ENCODE measurements around the gene EIF3K.
A peak's percentile ranks its signal among the peaks of the same experiment; 100 is the strongest.
"Not testable (repeated sequence)": the region's sequence is repeated elsewhere in the genome, so short reads cannot be mapped to it uniquely, and the experiment has no call there.

EIF3K gene

DNA sequence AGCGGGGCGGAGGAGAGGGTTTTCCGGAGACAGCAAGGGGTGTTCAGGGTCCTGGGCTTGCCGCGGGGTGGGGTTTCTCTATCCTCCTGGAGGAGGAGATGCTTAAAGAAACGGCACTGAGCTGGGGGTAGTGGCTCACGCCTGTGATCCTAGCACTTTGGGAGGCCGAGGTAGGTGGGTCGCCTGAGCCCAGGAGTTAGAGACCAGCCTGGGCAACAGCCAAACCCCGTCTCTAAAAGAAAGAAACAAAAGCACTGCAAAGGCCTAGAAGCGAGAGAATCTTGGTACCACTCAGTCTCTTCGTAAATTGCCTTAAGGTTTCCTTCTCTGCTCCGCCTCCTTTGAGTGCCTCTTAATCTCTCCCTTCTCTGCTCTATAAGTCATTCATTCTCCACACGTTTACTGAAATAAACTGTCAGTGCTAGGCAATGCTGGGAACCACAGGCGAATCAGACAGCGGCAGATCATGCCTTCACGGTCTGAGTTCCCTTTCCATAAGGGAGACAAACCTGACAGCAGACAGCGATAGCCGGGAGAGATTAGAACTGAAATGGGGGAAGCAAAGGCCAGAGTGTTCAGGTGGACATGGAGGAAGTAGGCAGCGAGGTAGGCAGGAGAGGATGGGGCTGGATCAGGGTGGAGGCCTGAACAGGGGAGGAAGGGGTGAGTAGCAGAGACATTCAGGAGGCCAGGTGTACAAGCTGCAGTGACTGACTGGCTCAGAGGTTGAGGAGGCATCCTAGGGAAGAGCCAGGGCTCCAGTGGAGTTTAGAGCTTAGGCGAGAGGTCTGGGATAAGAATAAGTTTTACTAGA is 580 bp downstream of the EIF3K start:
- no peak for DNase-seq (ENCODE audit: low spot score)

DNA sequence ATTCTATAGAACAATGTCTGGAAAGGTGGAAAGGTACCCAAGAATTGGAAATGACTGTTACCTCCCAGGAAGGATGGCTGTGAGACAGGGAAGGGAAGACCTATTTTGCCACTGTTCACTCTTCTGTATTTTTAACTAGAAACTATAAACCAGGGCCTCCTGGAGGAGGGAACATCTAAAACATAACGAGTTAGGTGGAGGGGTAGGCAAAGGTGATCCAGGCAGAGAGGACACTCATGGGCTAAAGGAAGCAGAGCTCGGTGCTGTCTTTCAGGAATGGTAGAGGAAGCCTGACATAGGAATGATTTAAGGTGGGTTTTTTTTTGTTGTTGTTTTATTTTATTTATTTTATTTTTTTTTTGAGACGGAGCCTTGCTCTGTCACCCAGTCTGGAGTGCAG is 5.8 kb downstream of the EIF3K start:
- DNase-seq (ENCODE audit: low spot score): no peak

DNA sequence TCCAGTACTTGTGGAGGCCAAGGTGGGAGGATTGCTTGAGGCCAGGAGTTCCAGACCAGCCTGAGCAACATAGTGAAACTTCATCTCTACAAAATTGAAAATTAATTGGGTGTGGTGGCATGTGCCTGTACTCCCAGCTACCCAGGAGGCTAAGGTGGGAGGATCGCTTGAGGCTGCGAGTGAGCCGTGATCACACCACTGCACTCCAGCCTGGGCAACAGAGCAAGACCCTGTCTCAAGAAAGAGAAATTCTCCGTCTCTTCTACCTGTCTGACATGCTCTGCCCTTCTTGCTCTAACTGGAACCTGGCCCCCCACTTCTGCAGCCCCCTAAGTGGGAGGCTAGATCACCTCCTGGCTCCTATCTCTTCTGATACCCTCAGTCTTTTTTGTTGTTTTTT is 7.4 kb downstream of the EIF3K start:
- DNase-seq (ENCODE audit: low spot score): no peak

DNA sequence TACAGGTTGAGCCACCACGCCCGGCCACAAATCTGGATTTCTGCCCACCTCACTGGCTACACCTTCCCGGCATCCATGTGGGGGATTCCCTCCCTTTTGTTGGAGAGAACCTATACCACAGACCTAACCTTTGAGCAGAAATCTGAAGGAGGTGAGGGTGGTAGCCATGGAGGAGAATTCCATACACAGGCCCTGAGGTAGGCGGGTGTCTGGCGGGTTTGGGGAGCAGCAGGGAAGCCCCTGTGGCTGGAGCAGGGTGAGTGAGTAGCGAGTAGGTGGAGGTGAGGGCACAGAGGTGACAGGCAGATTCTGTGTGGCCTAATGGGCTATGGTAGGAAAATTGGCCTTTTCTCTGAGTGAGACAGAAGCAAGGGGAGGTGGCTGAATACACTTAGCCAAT is 10.6 kb downstream of the EIF3K start:
- DNase-seq (ENCODE audit: low spot score): no peak

DNA sequence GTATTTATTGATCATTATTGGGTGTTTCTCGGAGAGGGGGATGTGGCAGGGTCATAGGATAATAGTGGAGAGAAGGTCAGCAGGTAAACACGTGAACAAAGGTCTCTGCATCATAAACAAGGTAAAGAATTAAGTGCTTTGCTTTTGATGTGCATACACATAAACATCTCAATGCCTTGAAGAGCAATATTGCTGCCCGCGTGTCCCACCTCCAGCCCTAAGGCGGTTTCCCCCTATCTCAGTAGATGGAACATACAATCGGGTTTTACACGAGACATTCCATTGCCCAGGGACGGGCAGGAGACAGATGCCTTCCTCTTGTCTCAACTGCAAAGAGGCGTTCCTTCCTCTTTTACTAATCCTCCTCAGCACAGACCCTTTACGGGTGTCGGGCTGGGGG is 12.3 kb downstream of the EIF3K start:
- DNase-seq (ENCODE audit: low spot score): not testable (repeated sequence)

DNA sequence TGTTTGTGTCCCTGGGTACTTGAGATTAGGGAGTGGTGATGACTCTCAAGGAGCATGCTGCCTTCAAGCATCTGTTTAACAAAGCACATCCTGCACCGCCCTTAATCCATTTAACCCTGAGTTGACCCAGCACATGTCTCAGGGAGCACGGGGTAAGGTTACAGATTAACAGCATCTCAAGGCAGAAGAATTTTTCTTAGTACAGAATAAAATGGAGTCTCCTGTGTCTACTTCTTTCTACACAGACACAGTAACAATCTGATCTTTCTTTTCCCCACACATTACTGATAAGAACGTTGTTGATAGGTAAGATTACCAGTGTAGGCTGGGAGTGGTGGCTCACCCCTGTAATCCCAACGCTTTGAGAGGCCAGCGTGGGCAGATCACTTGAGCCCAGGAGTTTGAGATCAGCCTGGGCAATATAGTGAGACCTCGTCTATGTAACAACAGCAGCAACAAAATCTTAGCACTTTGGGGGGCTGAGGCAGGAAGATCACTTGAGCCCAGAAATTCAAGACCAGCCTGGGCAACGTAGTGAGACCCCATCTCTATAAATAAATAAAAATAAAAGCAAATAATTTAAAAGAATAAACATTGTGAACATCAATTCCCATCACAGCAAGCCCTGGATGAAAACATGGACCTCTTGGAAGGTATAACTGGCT is 13.0 kb downstream of the EIF3K start:
- DNase-seq (ENCODE audit: low spot score): not testable (repeated sequence)

DNA sequence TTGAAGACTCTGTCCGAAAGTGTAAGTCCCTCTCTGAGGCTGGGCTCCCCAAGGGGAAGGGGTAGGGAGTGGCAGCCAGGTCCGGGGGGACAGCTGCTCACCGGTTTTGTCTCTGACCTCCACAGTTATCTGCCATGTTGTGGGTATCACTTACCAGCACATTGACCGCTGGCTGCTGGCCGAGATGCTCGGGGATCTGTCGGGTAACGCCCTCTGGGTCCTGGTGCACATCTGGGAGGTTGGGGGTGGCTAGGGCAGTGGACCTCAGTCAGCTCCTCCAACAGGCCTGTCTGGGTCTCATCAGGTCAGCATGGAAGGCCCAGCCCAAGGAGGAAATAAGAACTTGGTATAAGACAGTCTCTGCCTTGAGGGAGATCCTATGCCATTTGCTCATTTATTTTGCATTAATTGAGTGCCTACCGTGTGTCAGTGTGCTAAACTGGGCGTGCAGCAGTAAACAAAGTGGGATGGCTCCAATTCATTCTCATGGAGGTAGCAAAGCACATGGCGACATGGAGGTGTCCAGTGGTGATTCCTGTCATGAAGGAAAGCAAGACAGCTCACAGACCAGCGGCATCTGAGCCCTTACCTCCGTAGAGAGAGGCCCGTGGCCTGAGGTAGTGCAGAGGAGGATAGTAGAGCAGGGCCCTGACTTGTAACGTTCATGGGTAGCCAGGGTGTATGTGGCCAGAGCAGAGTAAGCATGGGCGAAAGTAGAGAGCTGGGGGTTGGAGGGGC is 13.7 kb downstream of the EIF3K start:
- no peak for DNase-seq (ENCODE audit: low spot score)

DNA sequence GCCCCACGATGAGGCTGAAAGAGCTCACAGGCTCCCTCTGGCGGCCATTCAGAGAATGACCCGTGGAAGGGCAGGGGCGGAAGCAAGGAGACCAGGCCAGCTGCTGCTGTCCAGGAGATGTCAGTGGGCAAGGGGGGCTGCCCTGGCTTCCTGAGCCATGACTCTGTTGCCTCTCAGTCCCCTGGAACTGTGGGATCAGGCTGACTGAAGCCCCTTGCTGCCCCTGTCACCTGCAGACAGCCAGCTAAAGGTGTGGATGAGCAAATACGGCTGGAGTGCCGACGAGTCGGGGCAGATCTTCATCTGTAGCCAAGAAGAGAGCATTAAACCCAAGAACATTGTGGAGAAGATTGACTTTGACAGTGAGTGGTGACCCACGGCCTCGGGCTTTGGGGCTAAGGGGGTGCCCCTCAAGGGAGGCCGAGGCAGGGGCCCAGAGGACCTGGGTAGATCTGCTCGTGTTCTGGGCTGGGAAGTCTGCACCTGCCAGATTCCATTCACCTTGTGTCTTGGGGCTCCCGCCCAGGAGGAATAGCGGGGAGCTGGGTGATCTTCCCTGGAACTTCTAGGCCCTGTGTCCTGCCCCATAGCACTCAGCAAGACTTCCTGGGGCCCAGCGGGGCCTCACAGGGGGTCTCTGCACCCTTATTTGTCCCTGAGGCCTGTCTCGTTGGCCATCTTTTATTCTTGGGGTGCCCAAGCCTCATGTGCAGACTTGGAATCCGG is 15.9 kb downstream of the EIF3K start:
- peak; percentile 68 for DNase-seq (ENCODE audit: low spot score)

DNA sequence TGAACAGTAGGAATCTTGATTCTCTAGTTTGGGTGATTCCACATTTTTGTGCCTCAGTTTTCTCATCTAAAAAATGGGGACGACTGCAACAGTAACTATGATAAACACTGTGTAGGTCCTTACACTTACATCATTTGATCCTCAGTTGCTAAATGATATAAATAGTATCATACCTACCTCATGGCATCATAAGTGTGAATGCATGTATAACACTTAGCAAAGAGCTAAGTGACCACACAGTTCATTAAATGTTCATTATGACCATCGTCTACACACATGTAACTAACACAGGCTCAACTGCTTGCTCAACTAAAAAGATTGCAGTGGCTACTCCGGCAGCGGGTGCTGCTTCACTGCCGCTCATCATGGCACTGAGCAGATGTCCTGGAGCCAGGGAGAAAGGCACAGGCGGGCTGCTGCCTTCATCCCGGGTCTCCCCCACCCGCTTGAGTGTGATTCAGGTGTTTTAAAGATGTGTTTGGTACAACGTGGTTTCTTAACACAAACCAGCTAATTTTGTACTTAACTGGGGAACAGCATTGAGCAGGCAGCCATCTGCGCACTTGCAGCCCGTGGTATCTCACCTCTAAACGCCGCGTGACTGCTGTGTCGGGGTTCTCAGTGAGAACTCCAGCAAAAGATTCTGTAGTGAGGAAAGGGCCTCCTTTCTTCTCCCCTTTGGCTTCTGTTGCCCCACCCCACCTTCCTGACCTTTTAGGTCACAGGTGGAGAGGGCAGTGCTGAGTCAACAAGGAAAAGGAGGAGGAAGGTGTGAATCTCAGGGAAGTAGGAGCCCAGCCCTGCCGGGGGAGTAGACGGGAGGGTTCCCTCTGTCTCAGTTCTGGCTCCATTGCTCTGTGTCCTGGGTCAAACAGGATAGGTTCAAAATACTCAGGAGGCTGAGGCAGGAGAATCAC is 16.8 kb downstream of the EIF3K start:
- DNase-seq (ENCODE audit: low spot score): no peak

DNA sequence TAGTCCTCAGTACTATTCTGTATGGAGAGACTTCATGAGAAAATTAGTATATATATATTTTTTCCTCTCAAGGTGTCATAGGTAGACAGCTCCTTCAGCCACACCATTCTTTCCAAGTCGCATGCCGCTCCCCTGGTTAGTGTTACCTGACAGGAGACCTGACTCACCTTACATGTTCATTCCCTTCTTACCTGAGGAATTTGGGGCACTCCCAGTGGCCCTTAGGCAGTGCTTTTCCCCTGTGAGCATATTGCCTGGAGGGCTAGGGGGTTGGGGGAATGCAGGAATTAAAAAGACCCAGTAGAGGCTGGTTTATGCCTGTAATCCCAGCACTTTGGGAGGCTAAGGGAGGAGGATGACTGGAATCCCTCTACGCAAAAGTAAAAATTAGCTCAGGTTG is 19.5 kb downstream of the EIF3K start:
- DNase-seq (ENCODE audit: low spot score): no peak

DNA sequence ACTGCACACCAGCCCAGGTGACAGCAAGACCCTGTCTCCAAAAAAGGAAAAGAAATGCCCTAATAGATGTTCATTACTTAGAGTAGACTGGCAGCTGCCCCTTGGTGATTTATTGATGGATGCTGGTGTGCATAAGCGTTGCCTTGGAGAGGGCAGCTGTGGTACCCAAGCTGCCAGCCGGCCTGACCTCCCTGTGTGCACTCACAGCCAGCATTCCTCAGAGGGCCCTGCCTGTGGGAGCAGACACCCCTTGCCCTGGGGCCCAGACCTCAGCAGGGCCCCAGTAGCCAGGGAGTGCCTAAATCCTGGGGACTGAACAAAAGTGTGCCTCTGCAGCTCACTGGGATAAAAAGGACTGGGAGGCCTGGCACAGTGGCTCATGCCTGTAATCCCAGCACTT is 20.7 kb downstream of the EIF3K start:
- DNase-seq (ENCODE audit: low spot score): no peak

DNA sequence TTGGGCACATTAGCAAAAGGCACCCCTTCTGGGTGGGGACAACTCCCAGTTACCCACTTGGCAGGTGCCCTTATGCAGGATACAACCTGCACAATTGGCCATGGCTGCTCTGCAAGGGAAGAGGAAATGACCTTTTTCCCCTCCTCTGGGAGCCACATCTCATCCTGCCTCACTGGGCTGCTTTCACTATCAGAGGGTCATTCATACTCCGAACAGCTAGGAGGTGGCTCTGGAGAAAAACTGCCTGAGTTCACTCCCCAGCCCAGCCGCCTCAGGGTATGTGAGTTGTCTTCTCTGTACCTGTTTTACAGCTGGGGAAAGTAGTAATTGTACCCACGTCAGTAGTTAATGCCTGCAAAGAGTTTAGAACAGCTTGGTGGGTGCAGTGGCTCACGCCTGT is 21.4 kb downstream of the EIF3K start:
- no peak for DNase-seq (ENCODE audit: low spot score)

DNA sequence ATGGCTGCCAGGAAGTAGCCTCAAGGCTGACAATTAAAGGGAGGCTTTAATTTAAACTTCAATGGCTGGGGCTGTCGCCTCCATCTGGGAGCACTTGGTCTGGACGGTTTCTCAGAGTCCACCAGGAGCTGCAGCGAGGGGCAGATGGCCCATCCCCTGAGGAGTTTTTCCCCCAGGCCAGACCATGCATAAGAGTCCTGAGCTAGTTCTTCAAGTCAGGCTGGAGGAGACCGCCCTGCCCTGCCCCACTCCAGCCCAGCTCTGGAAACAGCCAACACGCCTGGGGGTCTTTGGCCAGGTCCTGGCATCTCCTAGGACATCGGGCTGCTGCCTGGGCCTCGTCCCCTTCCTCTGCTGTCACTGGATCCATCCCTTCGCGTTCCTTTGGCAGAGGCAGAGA is 23.2 kb downstream of the EIF3K start:
- DNase-seq (ENCODE audit: low spot score): no peak

DNA sequence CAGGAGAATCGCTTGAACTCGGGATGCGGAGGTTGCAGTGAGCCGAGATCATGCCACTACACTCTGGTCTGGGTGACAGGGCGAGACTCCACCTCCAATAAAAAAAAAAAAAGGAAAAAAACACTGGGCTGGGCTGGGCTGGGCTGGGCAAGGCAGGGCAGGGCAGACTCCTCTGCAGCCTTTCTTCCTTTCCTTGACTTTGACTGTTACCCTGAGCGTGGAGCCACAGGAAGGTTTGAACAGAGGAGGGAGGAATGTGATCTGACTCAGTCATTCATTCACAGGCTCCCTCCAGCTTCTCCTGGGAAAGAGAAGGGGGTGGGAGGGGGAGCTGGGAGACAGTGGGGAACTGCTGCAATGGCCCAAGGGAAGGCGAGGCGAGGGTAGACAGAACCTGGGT is 25.7 kb downstream of the EIF3K start:
- peak; percentile 68 for DNase-seq (ENCODE audit: low spot score)

DNA sequence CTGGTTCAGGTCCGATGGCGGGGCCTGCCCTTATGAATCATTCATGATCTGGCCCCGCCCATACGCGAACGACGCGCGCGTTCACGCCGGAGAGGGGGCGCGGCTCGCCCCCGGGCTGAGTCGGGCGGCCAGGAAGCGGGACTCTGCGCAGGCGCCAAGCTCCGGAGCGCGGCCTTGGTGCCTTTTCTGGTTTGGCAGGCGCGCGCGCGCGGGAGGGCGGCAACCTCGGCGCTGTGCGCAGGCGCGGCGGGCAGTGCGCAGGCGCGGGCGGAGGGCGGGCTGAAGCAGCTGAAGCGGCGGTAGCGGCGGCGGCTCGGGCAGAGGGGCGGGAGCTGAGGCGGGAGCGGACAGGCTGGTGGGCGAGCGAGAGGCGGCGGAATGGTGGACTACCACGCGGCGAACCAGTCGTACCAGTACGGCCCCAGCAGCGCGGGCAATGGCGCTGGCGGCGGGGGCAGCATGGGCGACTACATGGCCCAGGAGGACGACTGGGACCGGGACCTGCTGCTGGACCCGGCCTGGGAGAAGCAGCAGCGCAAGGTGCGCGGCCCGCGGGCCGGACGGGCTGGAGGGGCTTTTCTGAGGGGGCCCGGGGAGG is 28.5 kb downstream of the EIF3K start, which contains the start of gene ACTN4:
ACTN4 (plus strand) TSS at position 282 of the 598 bp plus-strand sequence; CDS start at position 379, 97 bp downstream.
- peak; percentile 97 for DNase-seq (ENCODE audit: low spot score)

DNA sequence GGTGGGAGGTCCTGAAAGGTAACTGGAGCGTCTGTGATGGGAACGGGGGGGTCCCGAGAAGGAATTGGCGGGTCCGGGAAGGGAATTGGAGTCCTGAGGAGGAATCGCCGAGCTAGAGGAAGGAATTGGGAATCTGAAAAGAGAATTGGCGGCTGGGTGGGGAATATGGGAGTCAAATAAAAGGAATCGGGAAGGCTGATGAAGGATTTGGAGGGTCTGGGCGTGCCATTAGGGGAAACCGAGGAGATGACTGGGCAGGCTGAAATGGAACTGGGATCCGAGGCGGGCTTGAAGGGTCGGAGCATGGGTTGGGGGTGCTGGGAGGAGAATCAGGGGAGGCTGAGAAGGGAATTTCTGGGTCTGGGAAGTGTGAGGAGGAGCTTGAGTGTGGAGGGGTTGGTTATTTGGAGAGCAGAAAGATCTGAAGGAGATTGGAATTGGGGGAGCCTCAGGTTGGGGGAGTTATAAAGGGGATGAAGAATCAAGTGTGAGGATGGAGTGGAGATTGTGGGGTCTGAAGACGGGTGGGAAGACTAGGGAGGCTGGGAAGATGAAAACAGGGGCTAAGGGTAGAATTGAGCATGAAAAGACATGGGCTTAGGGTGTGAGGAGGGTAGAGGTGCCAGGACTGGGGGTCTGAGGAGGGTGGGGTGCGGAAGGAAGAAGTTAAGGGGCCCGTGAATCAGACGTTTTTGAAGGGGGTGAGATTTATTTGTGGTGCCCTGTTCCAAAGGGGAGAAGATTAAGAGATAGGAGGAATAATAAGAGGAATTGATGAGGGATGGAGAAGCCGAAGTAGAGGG is 29.2 kb downstream of the EIF3K start:
- DNase-seq (ENCODE audit: low spot score): no peak

DNA sequence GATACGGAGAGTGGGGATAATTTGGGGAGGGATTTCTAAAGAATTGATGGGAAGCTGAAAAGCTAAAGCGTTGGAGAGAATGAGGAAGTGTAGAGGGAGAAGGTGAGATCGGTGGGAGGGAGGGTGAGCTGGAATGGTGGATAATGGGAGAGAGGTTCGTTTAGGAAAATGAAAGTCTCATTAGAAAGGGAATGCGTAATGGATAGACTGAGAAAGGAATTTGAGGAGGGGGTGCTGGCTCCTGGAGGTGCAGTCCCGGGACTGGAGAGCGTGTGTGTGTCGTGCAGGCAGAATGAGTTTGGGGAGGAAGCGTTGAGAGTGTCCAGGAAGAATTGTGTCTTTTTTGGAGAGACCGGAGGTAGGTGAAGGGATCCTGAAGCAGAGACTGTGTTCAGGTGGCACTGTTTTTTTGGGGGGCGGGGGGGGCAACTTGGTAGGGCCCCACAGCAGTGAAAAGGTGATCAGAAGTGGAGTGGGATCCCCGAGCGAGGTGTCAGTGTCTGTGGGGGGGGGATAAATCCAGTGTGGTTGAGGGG is 29.8 kb downstream of the EIF3K start:
- no peak for DNase-seq (ENCODE audit: low spot score)

DNA sequence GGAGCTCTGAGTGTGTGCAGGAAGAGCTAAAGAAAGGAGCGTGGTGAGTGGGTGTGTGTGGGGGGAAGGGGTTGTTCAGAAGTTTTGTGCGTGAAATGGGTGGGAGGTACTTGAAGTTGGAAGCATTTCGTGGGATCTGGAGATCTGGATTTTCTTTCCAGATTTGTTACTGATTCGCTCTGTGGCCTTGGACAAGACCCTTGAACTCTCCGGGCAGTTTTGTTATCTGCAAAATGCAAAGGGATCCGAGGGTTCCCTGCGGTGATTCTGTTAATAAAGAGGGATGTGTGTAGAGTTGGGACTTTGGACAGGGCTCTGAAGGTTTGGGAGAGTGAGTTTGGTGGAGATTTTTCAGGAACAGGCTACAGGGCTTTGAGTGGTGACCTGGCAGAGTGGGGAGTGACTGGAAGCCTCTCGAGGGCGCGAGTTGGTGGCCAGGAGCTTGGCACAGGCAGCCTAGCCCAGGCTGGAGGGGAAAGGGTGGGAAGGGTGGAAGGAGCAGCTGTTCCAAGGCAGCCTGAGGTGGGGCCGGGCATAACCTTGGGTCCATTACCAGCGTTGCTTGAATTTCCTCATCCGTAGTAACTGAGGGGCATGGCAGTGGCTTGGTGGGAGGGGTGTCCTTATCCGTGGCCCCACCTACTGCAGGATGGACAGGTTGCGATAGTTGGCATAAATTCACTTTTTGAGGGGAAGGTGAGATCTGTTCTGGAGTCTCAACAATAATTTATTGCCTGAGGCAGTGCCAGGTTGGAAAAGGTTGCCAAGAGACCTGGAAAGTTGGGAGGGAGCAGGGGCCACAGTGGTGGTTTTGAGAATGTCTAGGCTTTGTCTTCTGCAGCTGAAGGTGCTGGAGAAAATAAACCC is 30.6 kb downstream of the EIF3K start:
- peak; percentile 68 for DNase-seq (ENCODE audit: low spot score)
